Activated CD8-positive, alpha-beta memory T cell treated with anti-CD3 and anti-CD28 coated beads for 4 hours (primary cell): Measurements from ENCODE around the gene KRIT1.
A peak's percentile ranks its signal among the peaks of the same experiment; 100 is the strongest.
"Not testable (repeated sequence)": the region's sequence is repeated elsewhere in the genome, so short reads cannot be mapped to it uniquely, and the experiment has no call there.

Experiments used
- DNase-seq, 2 donors: peaks; one replicate each; pipeline ENCODE4 v3.0.0-alpha.2; 2020; ENCODE audit warnings: low read depth in 2 of 2

The KRIT1 gene

GRCh38 chr7:92245487-92246359, at the start of gene KRIT1, which contains the start of gene ANKIB1:
Gene KRIT1 (minus strand): TSS chr7:92245914. CDS start chr7:92242135, 3,779 bp downstream.
Gene ANKIB1 (plus strand): TSS chr7:92245974. CDS start chr7:92294979, 49,005 bp downstream.
- DNase-seq, result peak; percentile 78 to 79

- no peak for DNase-seq
These were observed 49.7 kb upstream of the KRIT1 start for GRCh38 chr7:92295391-92295790.

DNA sequence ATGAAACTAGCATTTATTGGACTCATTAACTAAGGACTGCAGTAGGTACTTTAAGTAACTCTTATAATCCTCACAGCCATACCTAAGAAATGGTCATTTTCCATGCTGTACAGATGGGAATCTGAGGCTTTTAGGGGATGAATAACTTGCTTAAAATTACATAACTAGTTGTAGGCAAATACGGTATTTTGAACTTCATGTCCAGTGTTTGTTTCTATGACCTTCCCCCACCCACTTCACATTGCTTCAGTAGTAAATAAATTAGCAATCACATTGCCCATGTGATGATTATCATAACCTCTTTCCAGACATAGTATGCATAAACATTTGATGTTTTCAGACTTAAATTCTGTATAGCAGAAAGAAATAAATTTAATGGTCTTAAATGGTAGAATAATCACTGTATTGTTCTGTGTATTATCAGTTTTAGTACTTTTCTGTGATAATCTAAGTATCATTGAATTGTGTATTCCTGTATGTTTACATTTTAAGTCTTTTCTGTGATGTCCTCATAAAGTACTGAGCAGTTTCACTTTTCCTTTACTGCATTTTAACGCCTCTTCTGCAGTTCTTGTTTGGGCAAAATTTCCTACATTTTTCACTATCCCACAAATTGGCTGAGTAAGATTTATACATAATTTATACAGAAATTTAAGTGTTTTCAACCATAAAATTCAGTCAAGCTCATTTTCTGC, 48.3 kb upstream of the KRIT1 start:
- no peak for DNase-seq

DNA sequence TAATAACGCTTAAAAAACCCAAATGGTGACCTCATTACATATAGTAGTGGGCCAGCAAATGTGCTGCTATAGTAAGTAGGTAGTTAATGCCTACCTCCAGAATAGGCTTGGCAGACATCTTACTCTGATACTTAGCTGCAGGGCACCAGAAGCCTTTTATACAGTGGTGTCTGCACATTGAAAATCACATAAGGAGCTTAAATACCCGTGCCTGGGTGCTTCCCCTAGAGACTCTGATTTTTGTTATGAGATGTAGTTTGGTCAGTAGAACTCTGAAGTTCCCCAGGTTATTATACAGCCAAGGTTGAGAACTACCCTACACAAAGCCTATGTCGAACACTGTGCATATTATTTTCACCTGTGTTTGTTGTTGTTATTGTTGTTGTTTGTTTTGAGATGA, 47.3 kb upstream of the KRIT1 start:
- DNase-seq, result no peak

DNA sequence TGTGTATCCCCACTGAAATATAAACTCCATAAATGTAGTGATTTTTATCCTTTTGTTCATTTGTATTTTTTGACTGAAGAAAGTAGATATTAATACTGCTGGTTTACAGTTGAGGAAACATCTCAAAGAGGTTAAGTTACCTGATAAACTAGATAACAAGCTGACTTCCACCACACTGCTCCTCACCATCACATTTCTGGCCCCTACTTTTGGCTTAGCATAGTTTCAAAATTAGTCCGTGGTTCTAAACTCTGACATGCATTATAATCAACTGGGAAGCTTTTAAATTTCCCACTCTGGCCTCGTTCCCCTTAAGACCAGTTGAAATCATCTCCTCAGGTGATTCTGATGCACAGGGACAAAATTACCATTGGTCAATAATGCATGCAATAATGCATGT, 43.6 kb upstream of the KRIT1 start:
- no peak for DNase-seq

DNA sequence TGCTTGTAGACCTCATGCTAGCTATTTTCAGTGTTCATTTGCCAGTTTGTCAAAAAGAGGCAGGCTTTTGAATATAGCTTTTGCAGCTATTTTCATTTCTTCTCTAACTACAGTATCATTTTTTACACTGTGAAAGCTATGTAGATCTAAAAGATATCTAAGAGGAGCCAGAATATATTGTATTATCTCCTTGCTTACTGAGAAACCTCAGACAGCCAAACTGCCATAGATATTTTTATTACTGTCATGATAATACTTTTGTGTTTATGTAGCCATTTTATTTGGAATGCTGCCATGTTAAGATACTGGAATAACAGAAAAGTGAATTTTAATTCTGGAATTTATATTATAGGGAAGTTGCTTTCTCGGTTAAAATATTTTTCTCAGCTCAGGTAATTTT, 37.2 kb upstream of the KRIT1 start:
- no peak for DNase-seq

DNA sequence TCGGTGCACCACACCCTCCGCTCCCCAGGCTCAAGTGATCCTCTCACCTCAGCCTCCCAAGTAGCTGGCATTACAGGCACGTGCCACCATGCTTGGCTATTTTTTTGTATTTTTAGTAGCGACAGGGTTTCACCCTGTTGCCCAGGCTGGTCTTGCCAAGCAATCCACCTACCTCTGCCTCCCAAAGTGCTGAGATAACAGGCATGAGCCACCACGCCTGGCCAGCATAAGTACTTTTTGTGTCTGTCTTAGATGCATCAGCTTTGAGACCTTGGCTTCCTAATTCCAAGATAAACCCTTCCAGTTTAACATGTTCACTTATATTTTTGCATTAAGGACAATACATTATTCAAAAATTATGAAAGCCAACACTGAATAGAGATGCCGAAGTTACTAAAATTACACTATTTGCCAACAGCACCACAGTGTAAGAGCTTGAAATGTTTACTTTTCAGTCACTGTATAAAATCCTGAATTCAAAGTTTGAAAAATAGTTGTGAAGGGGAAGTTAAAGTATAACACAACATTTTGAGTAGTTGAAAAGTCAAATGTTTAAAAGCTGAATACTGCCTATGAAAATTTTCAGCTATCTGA, 36.6 kb upstream of the KRIT1 start:
- DNase-seq, result no peak

GRCh38 chr7:92281031-92281430, 35.3 kb upstream of the KRIT1 start:
- DNase-seq, result no peak

GRCh38 chr7:92279396-92280031, 33.8 kb upstream of the KRIT1 start:
- no peak for DNase-seq

DNA sequence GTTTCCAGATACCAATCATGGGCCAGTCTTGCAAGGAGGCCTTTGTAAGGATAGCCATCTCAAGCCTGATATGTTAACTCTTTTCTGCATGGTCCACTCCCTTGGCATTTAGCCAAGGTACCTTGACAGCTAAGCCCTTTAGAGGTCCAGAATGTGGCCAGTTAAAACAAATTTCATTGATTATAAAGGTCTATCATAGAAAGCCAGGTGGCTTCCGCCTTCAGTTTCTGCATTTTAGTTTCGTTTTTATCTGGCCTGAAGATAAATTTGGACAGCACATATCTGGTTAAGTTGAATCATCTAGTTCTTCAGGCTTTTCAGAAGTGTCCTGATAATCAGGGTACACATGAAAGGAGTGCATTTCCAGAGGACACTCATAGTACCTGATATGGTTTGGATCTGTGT, 30.7 kb upstream of the KRIT1 start:
- no peak for DNase-seq

GRCh38 chr7:92275327-92275726, 29.6 kb upstream of the KRIT1 start:
- no peak for DNase-seq

- DNase-seq, result no peak
These were observed 23.2 kb upstream of the KRIT1 start for GRCh38 chr7:92268921-92269320.

GRCh38 chr7:92266415-92267241, 20.9 kb upstream of the KRIT1 start:
- no peak for DNase-seq

DNA sequence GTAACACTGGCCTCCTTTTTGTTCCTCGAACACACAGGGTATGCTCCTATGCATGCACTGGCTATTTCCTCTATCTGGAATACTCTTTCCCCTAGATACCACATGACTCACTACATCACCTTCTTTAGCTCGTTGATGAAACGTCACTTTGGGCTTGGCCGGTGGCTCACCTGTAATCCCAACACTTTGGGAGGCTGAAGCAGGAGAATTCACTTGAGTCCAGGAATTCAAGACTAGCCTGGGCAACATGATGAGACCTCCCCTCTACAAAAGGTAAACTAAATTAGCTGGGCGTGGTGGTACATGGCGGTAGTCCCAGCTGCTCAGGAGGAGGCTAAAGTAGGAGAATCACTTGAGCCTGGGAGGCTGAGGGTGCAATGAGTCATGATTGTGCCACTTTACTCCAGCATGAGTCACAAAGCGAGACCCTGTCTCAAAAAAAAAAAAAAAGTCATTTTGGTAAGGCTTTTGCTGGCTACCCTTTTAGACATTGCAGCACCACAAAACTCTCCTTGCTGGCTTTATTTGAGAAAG, 14.6 kb upstream of the KRIT1 start:
- no peak for DNase-seq

GRCh38 chr7:92259610-92260247, 14.0 kb upstream of the KRIT1 start:
- no peak for DNase-seq

GRCh38 chr7:92259062-92259461, 13.3 kb upstream of the KRIT1 start:
- DNase-seq, result no peak

GRCh38 chr7:92255308-92255707, 9.6 kb upstream of the KRIT1 start:
- DNase-seq, result no peak

DNA sequence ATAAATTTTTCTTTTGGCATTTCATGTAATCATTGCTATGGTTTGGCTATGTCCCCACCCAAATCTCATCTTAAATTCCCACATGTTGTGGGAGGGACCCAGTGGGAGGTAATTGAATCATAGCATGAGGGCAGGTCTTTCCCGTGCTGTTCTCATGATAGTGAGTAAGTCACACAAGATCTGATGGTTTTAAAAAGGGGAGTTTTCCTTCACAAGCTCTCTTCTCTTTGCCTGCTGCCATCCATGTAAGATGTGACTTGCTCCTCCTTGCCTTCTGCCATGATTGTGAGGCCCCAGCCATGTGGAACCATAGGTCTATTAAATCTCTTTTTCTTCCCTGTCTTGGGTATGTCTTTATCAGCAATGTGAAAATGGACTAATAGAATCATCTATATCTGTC, 9.1 kb upstream of the KRIT1 start:
- not testable (repeated sequence) for DNase-seq

- no peak for DNase-seq
These were observed 7.5 kb upstream of the KRIT1 start for GRCh38 chr7:92253251-92253650.

GRCh38 chr7:92251181-92251580, 5.5 kb upstream of the KRIT1 start:
- no peak for DNase-seq
